HEK293 (cell line): ENCODE measurements around the gene UBE2M.

ENCODE experiments used
- CTCF ChIA-PET: fragments of 350-600 bp; formaldehyde crosslinking; extraction: SDS; loops from one replicate; lab custom pipeline; 2021; ENCODE audit warnings: antibody characterized with exemption; lab: Yijun Ruan, JAX
- POLR2A ChIA-PET: fragments of 300-600 bp; formaldehyde crosslinking; extraction: SDS; loops from one replicate; lab custom pipeline; 2020; ENCODE audit warnings: antibody characterized with exemption, inconsistent platforms; lab: Yijun Ruan, JAX
- H3K27ac ChIP-seq: fragments of 200-500 bp; sonication (Bioruptor generic); 2 replicates; pipeline ENCODE4 v1.5.1; 2014; ENCODE audit warnings: low read depth, low read length, control low read depth, inconsistent platforms; ENCODE audit errors: extremely low read depth
- H3K36me3 ChIP-seq, 2 experiments: fragments of 200-500 bp in 1 of 2; sonication (Bioruptor generic) in 1 of 2; 1 replicate in 1 of 2; 2 replicates in 1 of 2; pipeline ENCODE4 v1.5.1; 2014 to 2017; ENCODE audit warnings: inconsistent platforms in 2 of 2, low read length in 2 of 2; ENCODE audit not compliant: control insufficient read depth in 2 of 2, insufficient read depth in 1 of 2
- H3K4me1 ChIP-seq: fragments of 200-500 bp; sonication (Bioruptor generic); 2 replicates; pipeline ENCODE4 v1.5.1; 2014; ENCODE audit warnings: mild to moderate bottlenecking, low read length, inconsistent platforms; ENCODE audit not compliant: control insufficient read depth, insufficient read depth
- H3K4me3 ChIP-seq: 2 replicates; pipeline ENCODE4 v1.5.1; 2011; ENCODE audit warnings: low read depth, mild to moderate bottlenecking, control low read depth, low read length, moderate library complexity
- H3K9me3 ChIP-seq: fragments of 200-500 bp; sonication (Bioruptor generic); 2 replicates; pipeline ENCODE4 v1.5.1; 2014; ENCODE audit warnings: low read depth, low read length, inconsistent platforms; ENCODE audit not compliant: control insufficient read depth, insufficient read depth
- EGR2 ChIP-seq: fragments of 450-650 bp; formaldehyde crosslinking; IDR thresholded peaks from 2 replicates; pipeline ENCODE4 v1.5.1; 2016; ENCODE audit warnings: low read depth, missing biosample characterization, missing genetic modification characterization
- GLI2 ChIP-seq: fragments of 450-650 bp; formaldehyde crosslinking; IDR thresholded peaks from 2 replicates; pipeline ENCODE4; 2017; ENCODE audit warnings: missing biosample characterization, missing genetic modification characterization, low read depth, borderline replicate concordance
- GLI4 ChIP-seq: fragments of 450-650 bp; formaldehyde crosslinking; IDR thresholded peaks from 2 replicates; pipeline ENCODE4 v1.5.1; 2016; ENCODE audit warnings: missing biosample characterization, missing genetic modification characterization
- PRDM1 ChIP-seq: fragments of 450-650 bp; formaldehyde crosslinking; IDR thresholded peaks from 2 replicates; pipeline ENCODE4; 2016; ENCODE audit warnings: missing biosample characterization, missing genetic modification characterization
- SCRT2 ChIP-seq: fragments of 450-650 bp; formaldehyde crosslinking; IDR thresholded peaks from 2 replicates; pipeline ENCODE4 v1.5.1; 2016; ENCODE audit warnings: missing biosample characterization, missing genetic modification characterization
- ZBTB17 ChIP-seq: fragments of 450-650 bp; formaldehyde crosslinking; IDR thresholded peaks from 2 replicates; pipeline ENCODE4 v1.5.1; 2016; ENCODE audit warnings: missing biosample characterization, missing genetic modification characterization
- ZNF2 ChIP-seq: fragments of 450-650 bp; formaldehyde crosslinking; IDR thresholded peaks from 2 replicates; pipeline ENCODE4 v1.5.1; 2016; ENCODE audit warnings: missing biosample characterization, missing genetic modification characterization
- ZNF311 ChIP-seq: fragments of 450-650 bp; formaldehyde crosslinking; IDR thresholded peaks from 2 replicates; pipeline ENCODE4 v1.5.1; 2017; ENCODE audit warnings: missing biosample characterization, missing genetic modification characterization, borderline replicate concordance
- ZNF521 ChIP-seq: fragments of 450-650 bp; formaldehyde crosslinking; IDR thresholded peaks from 2 replicates; pipeline ENCODE4 v1.5.1; 2017; ENCODE audit warnings: missing biosample characterization, mild to moderate bottlenecking, missing genetic modification characterization
- ZNF549 ChIP-seq: fragments of 450-650 bp; IDR thresholded peaks from 2 replicates; pipeline ENCODE4 v1.5.1; 2018; ENCODE audit warnings: missing biosample characterization, missing genetic modification characterization, mild to moderate bottlenecking, inconsistent platforms, moderate library complexity
- TF ChIP-seq, protein P1 (sequence below): fragments of 450-650 bp; formaldehyde crosslinking; IDR thresholded peaks from 2 replicates; pipeline ENCODE4 v1.5.1; 2016; ENCODE audit warnings: missing biosample characterization, missing genetic modification characterization
- TF ChIP-seq, protein P2 (sequence below): fragments of 450-650 bp; formaldehyde crosslinking; IDR thresholded peaks from 2 replicates; pipeline ENCODE4 v1.5.1; 2016; ENCODE audit warnings: missing biosample characterization, missing genetic modification characterization
- TF ChIP-seq, protein P3 (sequence below): fragments of 450-650 bp; formaldehyde crosslinking; IDR thresholded peaks from 2 replicates; pipeline ENCODE4 v1.5.1; 2017; ENCODE audit warnings: missing biosample characterization, mild to moderate bottlenecking, missing genetic modification characterization, moderate library complexity
- TF ChIP-seq, protein P4 (sequence below): fragments of 450-650 bp; formaldehyde crosslinking; IDR thresholded peaks from 2 replicates; pipeline ENCODE4 v1.5.0; 2017; ENCODE audit warnings: missing biosample characterization, missing genetic modification characterization, borderline replicate concordance
- TF ChIP-seq, protein P5 (sequence below): fragments of 450-650 bp; formaldehyde crosslinking; IDR thresholded peaks from 2 replicates; pipeline ENCODE4; 2016; ENCODE audit warnings: missing biosample characterization, missing genetic modification characterization

The UBE2M gene

DNA sequence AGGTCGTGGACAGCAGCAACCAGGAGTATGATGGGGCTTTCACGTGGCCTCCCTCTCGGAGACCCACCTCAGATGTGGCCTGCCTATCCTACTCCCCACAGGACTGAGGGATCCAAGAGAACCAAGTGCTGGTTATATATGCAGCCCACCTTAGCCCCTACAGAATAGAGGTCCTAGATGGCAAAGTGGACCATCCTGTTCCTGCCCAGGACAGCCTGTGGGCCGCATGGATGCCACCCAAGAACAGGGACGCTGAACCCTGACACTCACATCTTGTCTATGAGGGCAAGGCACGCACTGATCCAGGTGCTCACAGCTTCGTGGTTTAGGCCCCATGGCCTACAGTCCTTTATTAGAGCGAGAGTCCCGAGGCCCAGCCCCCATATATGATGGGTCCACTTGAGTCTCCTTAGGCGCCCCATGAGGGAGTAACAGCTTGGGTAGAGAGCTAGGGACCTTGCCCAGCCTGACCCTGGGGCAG is 45.2 kb downstream of the UBE2M start:
- no peak overlapping the region for H3K4me3 ChIP-seq
- ChIA-PET POLR2A (interaction anchor here (1.4 kb wide), 1 partner anchor 30 kb away, joined by 4 read pairs; the partner anchor contains the start of gene TRIM28), CTCF (interaction anchor here (0.6 kb wide), 1 partner anchor 9 kb away, joined by 3 read pairs; no protein-coding TSS in a partner anchor)

DNA sequence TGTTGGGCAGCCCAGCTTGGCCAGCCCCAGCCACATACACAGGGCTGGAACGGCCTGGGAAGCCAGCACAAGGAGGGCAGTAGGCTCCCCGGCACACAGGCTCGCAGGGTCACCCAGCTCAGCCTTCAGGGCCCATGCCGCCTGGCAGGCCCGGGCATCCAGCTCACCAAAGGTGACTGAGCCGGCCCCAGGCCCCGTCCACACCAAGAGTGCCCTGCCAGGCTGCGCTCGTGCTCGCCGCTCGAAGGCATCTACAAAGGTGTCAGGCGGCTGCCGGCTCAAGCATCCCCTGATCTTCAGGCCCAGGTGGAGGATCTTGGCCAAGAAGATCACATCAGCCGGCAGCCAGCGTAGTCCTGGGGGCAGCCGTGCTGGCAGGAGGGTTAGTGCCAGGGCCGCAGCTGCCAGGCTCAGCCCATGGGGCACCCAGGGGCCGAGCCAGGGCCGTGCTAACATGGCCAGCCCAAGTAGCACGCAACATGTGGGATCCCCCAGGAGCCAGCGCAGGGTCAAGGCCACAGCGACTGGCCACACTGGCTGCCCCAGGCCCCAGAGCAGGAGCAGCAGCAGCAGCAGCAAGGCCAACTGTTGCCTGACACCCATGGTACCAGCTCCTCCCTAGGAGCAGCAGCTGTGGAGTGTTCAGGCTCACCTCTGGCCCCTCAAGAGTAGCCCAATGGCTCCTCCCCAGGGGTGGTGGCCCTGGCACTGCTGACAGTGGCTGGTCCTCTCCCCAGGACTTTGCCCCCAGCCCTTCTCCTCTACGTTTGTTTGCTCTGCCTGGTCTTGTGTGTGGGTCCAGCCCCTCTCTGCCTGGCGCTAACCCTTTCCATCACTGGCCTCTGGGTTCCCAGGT is 46.8 kb downstream of the UBE2M start, which contains the start of gene SLC27A5:
Gene SLC27A5, minus strand, starts transcription at position 640 of the 856 bp plus-strand sequence. Its CDS starts 37 bp downstream, at position 603.
- Histone ChIP-seq H3K4me1 (no peaks in the 10 kb centered on the region), H3K4me3 (no peak within 1 kb of the TSS), H3K27ac (no peak within 1 kb of the TSS), H3K36me3 (peaks cover 0 to 18% of the 10 kb centered on the region in 2 experiments; a peak in 1 of 3 replicates), H3K9me3 (no peaks in the 10 kb centered on the region)
- ChIA-PET POLR2A (interaction anchor here (0.6 to 1.4 kb wide), 3 partner anchors 8 to 32 kb away, joined by 3 to 4 read pairs (median 4); partner anchors contain the start of genes TRIM28 and ZBTB45), CTCF (no interaction called here)
- TF ChIP-seq, protein P1, sequence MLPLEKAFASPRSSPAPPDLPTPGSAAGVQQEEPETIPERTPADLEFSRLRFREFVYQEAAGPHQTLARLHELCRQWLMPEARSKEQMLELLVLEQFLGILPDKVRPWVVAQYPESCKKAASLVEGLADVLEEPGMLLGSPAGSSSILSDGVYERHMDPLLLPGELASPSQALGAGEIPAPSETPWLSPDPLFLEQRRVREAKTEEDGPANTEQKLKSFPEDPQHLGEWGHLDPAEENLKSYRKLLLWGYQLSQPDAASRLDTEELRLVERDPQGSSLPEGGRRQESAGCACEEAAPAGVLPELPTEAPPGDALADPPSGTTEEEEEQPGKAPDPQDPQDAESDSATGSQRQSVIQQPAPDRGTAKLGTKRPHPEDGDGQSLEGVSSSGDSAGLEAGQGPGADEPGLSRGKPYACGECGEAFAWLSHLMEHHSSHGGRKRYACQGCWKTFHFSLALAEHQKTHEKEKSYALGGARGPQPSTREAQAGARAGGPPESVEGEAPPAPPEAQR (tag by site-specific recombination): no peak
- TF ChIP-seq SCRT2 (tag by site-specific recombination): peak; percentile 45; the same call in 1 of the 2 replicates

More for the DNA sequence above, 45.2 kb downstream of the UBE2M start:
- TF ChIP-seq ZNF549 (tag by site-specific recombination) (no peak), EGR2 (tag by site-specific recombination) (no peak)
- TF ChIP-seq, protein P2, sequence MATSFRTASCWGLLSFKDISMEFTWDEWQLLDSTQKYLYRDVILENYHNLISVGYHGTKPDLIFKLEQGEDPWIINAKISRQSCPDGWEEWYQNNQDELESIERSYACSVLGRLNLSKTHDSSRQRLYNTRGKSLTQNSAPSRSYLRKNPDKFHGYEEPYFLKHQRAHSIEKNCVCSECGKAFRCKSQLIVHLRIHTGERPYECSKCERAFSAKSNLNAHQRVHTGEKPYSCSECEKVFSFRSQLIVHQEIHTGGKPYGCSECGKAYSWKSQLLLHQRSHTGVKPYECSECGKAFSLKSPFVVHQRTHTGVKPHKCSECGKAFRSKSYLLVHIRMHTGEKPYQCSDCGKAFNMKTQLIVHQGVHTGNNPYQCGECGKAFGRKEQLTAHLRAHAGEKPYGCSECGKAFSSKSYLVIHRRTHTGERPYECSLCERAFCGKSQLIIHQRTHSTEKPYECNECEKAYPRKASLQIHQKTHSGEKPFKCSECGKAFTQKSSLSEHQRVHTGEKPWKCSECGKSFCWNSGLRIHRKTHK: no peak
- TF ChIP-seq, all 188 proteins: peak for 0
- no peak overlapping the region for H3K27ac ChIP-seq
- no peaks in the 10 kb centered on the region for H3K9me3 ChIP-seq
- 0 out of 2 replicates have a peak, but pooled peaks cover 2% of the 10 kb centered on the region for H3K4me1 ChIP-seq
- peaks cover 0 to 27% of the 10 kb centered on the region in 2 experiments; a peak in 1 of 3 replicates for H3K36me3 ChIP-seq

DNA sequence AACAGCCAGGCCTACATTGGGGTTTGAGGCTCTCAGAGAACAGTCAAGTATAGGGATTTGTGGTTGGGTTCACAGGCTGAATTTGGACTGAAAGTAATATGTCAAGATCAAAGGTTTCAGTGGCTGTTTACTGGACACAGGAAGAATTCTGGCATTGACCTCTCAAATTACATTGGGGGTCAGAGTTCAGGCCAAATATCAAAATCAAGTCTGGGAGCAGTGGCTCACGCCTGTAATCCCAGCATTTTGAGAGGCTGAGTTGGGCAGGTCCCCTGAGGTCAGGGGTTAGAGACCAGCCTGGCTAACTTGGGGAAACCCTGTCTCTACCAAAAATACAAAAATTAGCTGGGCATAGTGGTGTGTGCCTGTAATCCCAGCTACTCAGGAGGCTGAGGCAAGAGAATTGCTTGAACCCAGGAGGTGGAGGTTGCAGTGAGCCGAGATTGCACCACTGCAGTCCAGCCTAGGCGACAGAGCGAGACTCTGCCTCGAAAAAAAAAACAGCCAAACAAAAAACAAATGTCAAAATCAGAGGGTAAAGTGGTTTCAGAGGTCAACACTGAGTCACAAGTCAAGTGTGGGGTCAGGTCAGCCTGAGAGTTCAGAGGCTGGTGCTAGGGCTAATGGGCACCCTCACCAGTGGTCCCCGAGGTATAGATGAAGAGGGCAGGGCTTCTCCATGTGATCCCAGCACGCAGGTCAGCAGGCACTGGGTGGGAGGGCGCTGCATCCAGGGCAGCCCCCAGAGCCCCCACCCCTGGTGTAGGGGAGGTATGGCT is 48.1 kb downstream of the UBE2M start:
- H3K4me3 ChIP-seq: no peak overlapping the region
- H3K4me1 ChIP-seq: no peaks in the 10 kb centered on the region
- ChIA-PET POLR2A (interaction anchor here (0.7 kb wide), 1 partner anchor 33 kb away, joined by 3 read pairs; no protein-coding TSS in a partner anchor), CTCF (interaction anchor here (1.6 kb wide), 1 partner anchor 9 kb away, joined by 4 read pairs; no protein-coding TSS in a partner anchor)
- no peak overlapping the region for H3K27ac ChIP-seq
- peaks cover 0 to 5% of the 10 kb centered on the region in 2 experiments; a peak in 1 of 3 replicates for H3K36me3 ChIP-seq
- no peaks in the 10 kb centered on the region for H3K9me3 ChIP-seq
- TF ChIP-seq ZNF2 (tag by site-specific recombination) (no peak), PRDM1 (tag by site-specific recombination) (no peak), ZBTB17 (tag by site-specific recombination) (no peak), ZNF521 (tag by site-specific recombination) (no peak), GLI2 (tag by site-specific recombination) (no peak), GLI4 (tag by site-specific recombination) (no peak), ZNF311 (tag by site-specific recombination) (no peak)
- TF ChIP-seq, protein P3, sequence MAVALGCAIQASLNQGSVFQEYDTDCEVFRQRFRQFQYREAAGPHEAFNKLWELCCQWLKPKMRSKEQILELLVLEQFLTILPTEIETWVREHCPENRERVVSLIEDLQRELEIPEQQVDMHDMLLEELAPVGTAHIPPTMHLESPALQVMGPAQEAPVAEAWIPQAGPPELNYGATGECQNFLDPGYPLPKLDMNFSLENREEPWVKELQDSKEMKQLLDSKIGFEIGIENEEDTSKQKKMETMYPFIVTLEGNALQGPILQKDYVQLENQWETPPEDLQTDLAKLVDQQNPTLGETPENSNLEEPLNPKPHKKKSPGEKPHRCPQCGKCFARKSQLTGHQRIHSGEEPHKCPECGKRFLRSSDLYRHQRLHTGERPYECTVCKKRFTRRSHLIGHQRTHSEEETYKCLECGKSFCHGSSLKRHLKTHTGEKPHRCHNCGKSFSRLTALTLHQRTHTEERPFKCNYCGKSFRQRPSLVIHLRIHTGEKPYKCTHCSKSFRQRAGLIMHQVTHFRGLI (tag by site-specific recombination): no peak
- TF ChIP-seq, protein P4, sequence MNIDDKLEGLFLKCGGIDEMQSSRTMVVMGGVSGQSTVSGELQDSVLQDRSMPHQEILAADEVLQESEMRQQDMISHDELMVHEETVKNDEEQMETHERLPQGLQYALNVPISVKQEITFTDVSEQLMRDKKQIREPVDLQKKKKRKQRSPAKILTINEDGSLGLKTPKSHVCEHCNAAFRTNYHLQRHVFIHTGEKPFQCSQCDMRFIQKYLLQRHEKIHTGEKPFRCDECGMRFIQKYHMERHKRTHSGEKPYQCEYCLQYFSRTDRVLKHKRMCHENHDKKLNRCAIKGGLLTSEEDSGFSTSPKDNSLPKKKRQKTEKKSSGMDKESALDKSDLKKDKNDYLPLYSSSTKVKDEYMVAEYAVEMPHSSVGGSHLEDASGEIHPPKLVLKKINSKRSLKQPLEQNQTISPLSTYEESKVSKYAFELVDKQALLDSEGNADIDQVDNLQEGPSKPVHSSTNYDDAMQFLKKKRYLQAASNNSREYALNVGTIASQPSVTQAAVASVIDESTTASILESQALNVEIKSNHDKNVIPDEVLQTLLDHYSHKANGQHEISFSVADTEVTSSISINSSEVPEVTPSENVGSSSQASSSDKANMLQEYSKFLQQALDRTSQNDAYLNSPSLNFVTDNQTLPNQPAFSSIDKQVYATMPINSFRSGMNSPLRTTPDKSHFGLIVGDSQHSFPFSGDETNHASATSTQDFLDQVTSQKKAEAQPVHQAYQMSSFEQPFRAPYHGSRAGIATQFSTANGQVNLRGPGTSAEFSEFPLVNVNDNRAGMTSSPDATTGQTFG: no peak
- TF ChIP-seq, protein P5, sequence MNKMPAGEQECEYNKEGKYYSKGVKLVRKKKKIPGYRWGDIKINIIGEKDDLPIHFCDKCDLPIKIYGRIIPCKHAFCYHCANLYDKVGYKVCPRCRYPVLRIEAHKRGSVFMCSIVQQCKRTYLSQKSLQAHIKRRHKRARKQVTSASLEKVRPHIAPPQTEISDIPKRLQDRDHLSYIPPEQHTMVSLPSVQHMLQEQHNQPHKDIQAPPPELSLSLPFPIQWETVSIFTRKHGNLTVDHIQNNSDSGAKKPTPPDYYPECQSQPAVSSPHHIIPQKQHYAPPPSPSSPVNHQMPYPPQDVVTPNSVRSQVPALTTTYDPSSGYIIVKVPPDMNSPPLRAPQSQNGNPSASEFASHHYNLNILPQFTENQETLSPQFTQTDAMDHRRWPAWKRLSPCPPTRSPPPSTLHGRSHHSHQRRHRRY: no peak
- TF ChIP-seq, protein P1 (tag by site-specific recombination): no peak
